Natural killer cell (primary cell): ENCODE measurements around the gene MYO1D. TPM values are rescaled to one million over a fixed set of nuclear protein-coding genes. Genes with fewer than 3 reads are reported as not detected.

Experiments
- ATAC-seq, 3 donors: fragments of 150-1000 bp in 2 of 3; fragments of 200-7000 bp in 1 of 3; cut with Tn5 transposase; 1 replicate in 1 of 3; 2 replicates in 2 of 3; pipeline ENCODE4 v1.10.0; 2021; ENCODE audit warnings: mild to moderate bottlenecking in 2 of 3, moderate library complexity in 2 of 3
- DNase-seq, 2 donors: peaks; one replicate each; pipeline versions ENCODE4 v3.0.0 to v3.0.0-alpha.2; 2013 to 2021; ENCODE audit warnings: mixed read lengths in 1 of 2
- H3K27ac ChIP-seq: one replicate; pipeline ENCODE4 v1.5.1; 2013; ENCODE audit warnings: mild to moderate bottlenecking, low read length
- H3K27me3 ChIP-seq: one replicate; pipeline ENCODE4 v1.6.1; 2013; ENCODE audit warnings: low read length; ENCODE audit not compliant: control insufficient read depth, insufficient read depth
- H3K36me3 ChIP-seq: one replicate; pipeline ENCODE4 v1.6.1; 2013; ENCODE audit warnings: low read length; ENCODE audit not compliant: control insufficient read depth, insufficient read depth
- H3K4me1 ChIP-seq: one replicate; pipeline ENCODE4 v1.6.1; 2013; ENCODE audit warnings: low read length; ENCODE audit not compliant: control insufficient read depth, insufficient read depth
- H3K4me3 ChIP-seq: one replicate; pipeline ENCODE4 v1.5.1; 2013; ENCODE audit warnings: low read length
- H3K9me3 ChIP-seq: one replicate; pipeline ENCODE4 v1.6.1; 2013; ENCODE audit warnings: low read length; ENCODE audit not compliant: control insufficient read depth, insufficient read depth
- H3K27ac Mint-ChIP-seq, 2 donors: one replicate each; pipeline ENCODE4 v1.8.0; 2022; ENCODE audit warnings: mild to moderate bottlenecking in 2 of 2, mixed read lengths in 2 of 2, moderate library complexity in 1 of 2
- H3K27me3 Mint-ChIP-seq, 2 donors: one replicate each; pipeline ENCODE4 v1.8.0; 2022; ENCODE audit warnings: low read depth in 2 of 2, mixed read lengths in 2 of 2
- H3K36me3 Mint-ChIP-seq: one replicate; pipeline ENCODE4 v1.8.0; 2022; ENCODE audit warnings: mixed read lengths
- H3K4me1 Mint-ChIP-seq, 2 donors: one replicate each; pipeline ENCODE4 v1.8.0; 2022; ENCODE audit warnings: mixed read lengths in 2 of 2
- H3K4me3 Mint-ChIP-seq: one replicate; pipeline ENCODE4 v1.8.0; 2022; ENCODE audit warnings: mild to moderate bottlenecking, moderate library complexity, mixed read lengths
- H3K9me3 Mint-ChIP-seq, 2 donors: one replicate each; pipeline ENCODE4 v1.8.0; 2022; ENCODE audit warnings: mixed read lengths in 2 of 2
- WGBS: methylation state at CpG from one replicate; pipeline ENCODE4 v1.1.7; 2013; ENCODE audit warnings: missing lambda C conversion rate; ENCODE audit not compliant: insufficient coverage; 5-methylcytosine and 5-hydroxymethylcytosine counted together
- intact Hi-C: fragments of 100-400 bp; cut with micrococcal nuclease; formaldehyde crosslinking; loops from one replicate; pipeline ENCODE4 v1.14.2; 2022
- total RNA-seq, 4 donors: library from RNA; stranded (reverse); fragments of 120-200 nt in 1 of 4; gene quantifications; one replicate each; pipeline versions ENCODE4 v1.2.3 to v1.2.4, GENCODE V29; 2013 to 2022
- TF ChIP-seq, protein P1 (sequence below): fragments of 200-600 bp; IDR thresholded peaks from one replicate; pipeline ENCODE4 v1.8.0; 2022; ENCODE audit warnings: antibody characterized with exemption

MYO1D gene
- total RNA-seq, 3 donors from 2014 or later (not counting 1 experiment from before 2014, with no cell fraction given), result 6.8 to 20.2 (median 10.5) TPM

DNA sequence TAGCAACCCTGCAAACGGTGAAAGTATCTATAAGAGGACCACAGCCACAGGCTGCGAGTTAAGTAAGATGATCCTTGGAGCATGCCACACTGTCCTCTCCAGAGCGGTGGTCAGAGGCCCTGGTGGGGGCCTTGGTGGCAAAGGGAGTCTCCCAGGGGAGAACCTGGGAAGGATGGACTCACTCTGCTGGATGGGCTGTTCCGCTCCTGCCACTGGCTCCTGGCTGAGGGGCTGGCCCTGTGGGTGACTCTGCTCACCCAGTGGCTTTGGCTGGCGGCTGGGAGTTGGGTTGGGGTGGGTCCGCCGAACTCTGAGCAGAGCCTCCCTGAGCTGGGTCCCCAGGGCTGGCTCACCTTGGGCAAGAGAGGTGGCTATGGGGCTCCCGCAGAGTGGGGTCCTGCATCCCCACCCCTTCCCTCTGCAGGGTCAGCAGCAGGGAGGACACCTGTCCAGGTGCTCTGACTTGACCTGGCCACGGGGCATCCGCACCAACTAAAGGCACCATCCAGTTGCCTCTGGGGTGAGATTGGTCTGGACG lies 382.9 kb downstream of the MYO1D start:
- no peak overlapping the region for H3K27ac Mint-ChIP-seq

DNA sequence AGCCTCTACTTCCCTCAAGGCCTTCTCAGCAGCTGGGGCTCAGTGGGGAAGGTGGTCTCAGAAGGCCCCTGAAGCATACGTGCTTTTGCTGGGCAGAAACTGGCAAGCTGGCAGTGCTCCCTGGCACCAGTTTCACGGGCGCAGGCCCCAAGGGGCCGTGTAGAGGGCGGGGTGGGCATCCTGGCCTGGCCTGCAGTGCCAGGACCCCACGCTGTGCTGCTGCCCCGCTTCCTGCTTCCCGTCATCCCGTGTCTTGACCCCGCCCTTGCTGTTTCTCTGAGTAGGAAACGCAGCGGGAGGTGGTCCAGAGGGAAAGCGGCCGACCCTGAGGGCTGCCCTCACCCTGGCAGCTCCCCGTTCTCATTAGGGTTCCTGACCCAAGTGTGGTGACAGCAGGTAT lies 383.4 kb downstream of the MYO1D start:
- no peak overlapping the region for H3K4me3 Mint-ChIP-seq
- no peak overlapping the region for H3K27ac ChIP-seq
- no peak overlapping the region for H3K4me3 ChIP-seq
- TF ChIP-seq, protein P1, sequence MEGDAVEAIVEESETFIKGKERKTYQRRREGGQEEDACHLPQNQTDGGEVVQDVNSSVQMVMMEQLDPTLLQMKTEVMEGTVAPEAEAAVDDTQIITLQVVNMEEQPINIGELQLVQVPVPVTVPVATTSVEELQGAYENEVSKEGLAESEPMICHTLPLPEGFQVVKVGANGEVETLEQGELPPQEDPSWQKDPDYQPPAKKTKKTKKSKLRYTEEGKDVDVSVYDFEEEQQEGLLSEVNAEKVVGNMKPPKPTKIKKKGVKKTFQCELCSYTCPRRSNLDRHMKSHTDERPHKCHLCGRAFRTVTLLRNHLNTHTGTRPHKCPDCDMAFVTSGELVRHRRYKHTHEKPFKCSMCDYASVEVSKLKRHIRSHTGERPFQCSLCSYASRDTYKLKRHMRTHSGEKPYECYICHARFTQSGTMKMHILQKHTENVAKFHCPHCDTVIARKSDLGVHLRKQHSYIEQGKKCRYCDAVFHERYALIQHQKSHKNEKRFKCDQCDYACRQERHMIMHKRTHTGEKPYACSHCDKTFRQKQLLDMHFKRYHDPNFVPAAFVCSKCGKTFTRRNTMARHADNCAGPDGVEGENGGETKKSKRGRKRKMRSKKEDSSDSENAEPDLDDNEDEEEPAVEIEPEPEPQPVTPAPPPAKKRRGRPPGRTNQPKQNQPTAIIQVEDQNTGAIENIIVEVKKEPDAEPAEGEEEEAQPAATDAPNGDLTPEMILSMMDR, result no peak
- peaks cover 20% of the 10 kb centered on the region for H3K36me3 ChIP-seq
- ATAC-seq (no peak), DNase-seq (no peak)
- intact Hi-C loops, result no loop called here
- H3K9me3 Mint-ChIP-seq, result no peaks in the 10 kb centered on the region
- H3K4me1 Mint-ChIP-seq, result peaks cover 46 to 55% of the 10 kb centered on the region in 2 donors
- no peaks in the 10 kb centered on the region for H3K27me3 Mint-ChIP-seq
- no peaks in the 10 kb centered on the region for H3K36me3 Mint-ChIP-seq
- H3K4me1 ChIP-seq, result peaks cover 69% of the 10 kb centered on the region
- no peak overlapping the region for H3K27ac Mint-ChIP-seq
- no peaks in the 10 kb centered on the region for H3K9me3 ChIP-seq
- no peaks in the 10 kb centered on the region for H3K27me3 ChIP-seq
- 94% methylated on average over 15 of the region's 15 CpGs for WGBS

More for the DNA sequence above, 382.9 kb downstream of the MYO1D start:
- no peaks in the 10 kb centered on the region for H3K36me3 Mint-ChIP-seq
- 94% methylated on average over 11 of the region's 11 CpGs for WGBS
- intact Hi-C loops, result no loop called here
- TF ChIP-seq, protein P1, result no peak
- Histone ChIP-seq H3K9me3 (no peaks in the 10 kb centered on the region), H3K27ac (no peak overlapping the region), H3K4me3 (no peak overlapping the region), H3K4me1 (peaks cover 64% of the 10 kb centered on the region), H3K27me3 (no peaks in the 10 kb centered on the region), H3K36me3 (peaks cover 16% of the 10 kb centered on the region)
- H3K9me3 Mint-ChIP-seq, result no peaks in the 10 kb centered on the region
- H3K4me1 Mint-ChIP-seq, result peaks cover 42 to 51% of the 10 kb centered on the region in 2 donors
- H3K4me3 Mint-ChIP-seq, result no peak overlapping the region
- DNase-seq, result no peak
- H3K27me3 Mint-ChIP-seq, result no peaks in the 10 kb centered on the region
- no peak for ATAC-seq

DNA sequence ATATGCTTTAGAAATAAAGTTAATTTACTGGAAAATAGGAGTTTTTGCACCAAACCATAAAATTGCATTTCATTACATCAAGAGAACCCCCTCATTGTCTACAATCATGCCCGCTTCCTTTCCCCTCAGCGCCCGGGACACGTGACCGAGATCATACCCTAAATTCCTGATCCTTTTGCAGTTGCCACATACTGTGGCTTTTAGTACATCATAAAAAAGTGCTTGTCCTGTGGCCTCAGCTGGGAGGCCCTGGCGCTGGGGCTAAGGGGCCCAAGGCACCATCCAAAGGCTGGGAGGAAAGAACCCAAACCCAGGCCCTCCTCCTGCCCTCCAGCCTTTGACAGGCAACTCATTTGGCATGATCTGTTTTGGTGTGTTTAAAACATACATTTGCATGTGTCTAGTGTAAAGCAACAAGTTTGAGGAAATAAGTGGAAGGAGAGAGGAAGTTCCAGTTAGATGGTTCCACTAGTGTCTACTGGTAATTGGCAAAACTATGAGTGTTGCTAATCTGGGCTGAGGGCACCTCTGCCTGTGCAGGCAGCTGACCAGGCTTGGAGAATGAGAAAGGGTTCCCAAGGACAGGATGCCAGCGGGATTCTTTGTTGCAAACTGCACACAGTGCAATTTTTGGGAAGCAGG lies 384.2 kb downstream of the MYO1D start:
- Mint-ChIP-seq H3K4me3 (peak overlapping the region; percentile 71), H3K9me3 (no peaks in the 10 kb centered on the region), H3K27me3 (no peaks in the 10 kb centered on the region), H3K36me3 (no peaks in the 10 kb centered on the region), H3K27ac (peak overlapping the region; percentile 68 to 82), H3K4me1 (peaks cover 54 to 60% of the 10 kb centered on the region in 2 donors)
- ATAC-seq (no peak), DNase-seq (no peak)
- WGBS, result 74% methylated on average over 7 of the region's 7 CpGs
- H3K27ac ChIP-seq, result no peak overlapping the region
- H3K27me3 ChIP-seq, result no peaks in the 10 kb centered on the region
- peaks cover 77% of the 10 kb centered on the region for H3K4me1 ChIP-seq
- no peak overlapping the region for H3K4me3 ChIP-seq
- H3K36me3 ChIP-seq, result peaks cover 26% of the 10 kb centered on the region
- intact Hi-C loops, result no loop called here
- TF ChIP-seq, protein P1, result no peak
- H3K9me3 ChIP-seq, result no peaks in the 10 kb centered on the region

DNA sequence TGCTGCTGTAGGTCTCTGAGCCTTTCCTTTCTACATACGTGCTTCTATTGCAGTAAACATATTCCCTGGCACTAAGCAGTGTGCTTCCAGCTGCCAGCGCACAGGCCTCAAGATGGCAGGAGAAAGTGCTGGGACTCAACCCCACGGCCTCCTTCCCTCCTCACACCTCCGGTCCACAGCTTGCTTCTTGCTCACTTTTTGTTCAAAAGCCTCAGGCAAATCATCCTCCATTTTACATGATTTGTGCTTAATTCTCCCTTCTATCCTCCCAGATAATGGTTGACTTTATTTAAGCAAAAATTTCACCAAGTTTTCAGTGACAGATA lies 384.7 kb downstream of the MYO1D start:
- Mint-ChIP-seq H3K27me3 (no peaks in the 10 kb centered on the region), H3K4me3 (peak overlapping the region; percentile 71), H3K27ac (peak overlapping the region; percentile 68 to 82), H3K4me1 (peaks cover 58 to 63% of the 10 kb centered on the region in 2 donors), H3K36me3 (no peaks in the 10 kb centered on the region), H3K9me3 (no peaks in the 10 kb centered on the region)
- TF ChIP-seq, protein P1, result no peak
- Histone ChIP-seq H3K4me1 (peaks cover 81% of the 10 kb centered on the region), H3K36me3 (peaks cover 26% of the 10 kb centered on the region), H3K9me3 (no peaks in the 10 kb centered on the region), H3K27me3 (no peaks in the 10 kb centered on the region), H3K27ac (peak overlapping the region; percentile 25), H3K4me3 (no peak overlapping the region)
- DNase-seq (no peak), ATAC-seq (no peak)
- 61% methylated on average over 4 of the region's 4 CpGs for WGBS
- intact Hi-C loops, result no loop called here
